T-helper 1 cell treated with Interleukin-12 subunit alpha and Interleukin-12 subunit beta and Interleukin-4 antibody, amounts not matched to agents 30 μg/mL and 1 μg/mL, for 36 hours (primary cell): Measurements from ENCODE around the gene METTL16.
"Not testable (repeated sequence)": the region's sequence is repeated elsewhere in the genome, so short reads cannot be mapped to it uniquely, and the experiment has no call there.

ENCODE experiments used
- H3K27ac Mint-ChIP-seq: one replicate; pipeline ENCODE4 v1.8.0; 2021; ENCODE audit warnings: mild to moderate bottlenecking, mixed read lengths
- H3K27me3 Mint-ChIP-seq: one replicate; pipeline ENCODE4 v1.8.0; 2021; ENCODE audit warnings: low read depth, mixed read lengths
- H3K36me3 Mint-ChIP-seq: one replicate; pipeline ENCODE4 v1.8.0; 2021; ENCODE audit warnings: low read depth, mixed read lengths
- H3K4me1 Mint-ChIP-seq: one replicate; pipeline ENCODE4 v1.8.0; 2021; ENCODE audit warnings: low read depth, mixed read lengths
- H3K4me3 Mint-ChIP-seq: one replicate; pipeline ENCODE4 v1.8.0; 2021; ENCODE audit warnings: mild to moderate bottlenecking, moderate library complexity, mixed read lengths
- H3K9me3 Mint-ChIP-seq: one replicate; pipeline ENCODE4 v1.8.0; 2021; ENCODE audit warnings: mixed read lengths

METTL16 gene

DNA sequence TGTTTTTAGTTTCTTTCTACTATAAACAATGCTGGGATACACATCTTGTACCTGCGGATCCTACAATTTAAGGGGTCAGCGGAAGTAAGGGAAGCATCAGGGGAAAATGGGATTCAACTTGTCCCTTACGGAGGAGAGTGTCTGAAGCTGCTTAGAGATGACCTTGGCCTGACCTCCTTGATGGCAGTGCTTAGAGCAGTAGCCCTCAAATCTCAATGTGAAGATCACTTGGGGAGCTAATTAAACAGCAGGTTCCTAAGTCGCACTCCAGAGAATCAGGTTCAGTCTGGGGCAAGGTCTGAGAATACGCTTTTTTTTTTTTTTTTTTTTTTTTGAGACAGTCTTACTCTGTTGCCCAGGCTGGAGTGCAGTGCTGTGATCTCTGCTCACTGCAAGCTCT lies 9.6 kb upstream of the METTL16 start:
- Mint-ChIP-seq H3K27me3 (no peaks in the 10 kb centered on the region), H3K4me3 (no peak overlapping the region), H3K9me3 (no peaks in the 10 kb centered on the region), H3K27ac (no peak overlapping the region), H3K36me3 (no peaks in the 10 kb centered on the region), H3K4me1 (no peaks in the 10 kb centered on the region)

DNA sequence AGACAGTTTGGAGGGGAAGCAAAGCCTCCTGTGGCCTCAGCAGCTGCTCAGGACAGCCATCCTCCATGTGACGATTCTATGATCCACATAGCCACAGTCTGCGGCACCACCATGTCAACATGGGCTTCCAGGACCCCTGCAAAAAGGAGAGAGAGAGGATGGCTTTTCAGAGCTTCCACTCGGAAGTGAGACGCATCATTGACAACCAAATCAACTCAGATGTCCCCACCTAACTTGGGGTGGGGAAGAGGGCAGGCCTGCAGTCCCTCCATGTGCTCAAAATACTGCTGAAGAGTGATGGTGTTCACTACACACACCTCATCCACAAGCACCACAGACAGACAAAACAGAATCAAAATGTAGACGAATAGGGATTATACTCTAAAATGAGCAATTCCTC lies 5.9 kb upstream of the METTL16 start:
- no peak overlapping the region for H3K4me3 Mint-ChIP-seq
- peaks cover 3% of the 10 kb centered on the region for H3K4me1 Mint-ChIP-seq
- H3K36me3 Mint-ChIP-seq, result no peaks in the 10 kb centered on the region
- H3K27me3 Mint-ChIP-seq, result no peaks in the 10 kb centered on the region
- no peak overlapping the region for H3K27ac Mint-ChIP-seq
- no peaks in the 10 kb centered on the region for H3K9me3 Mint-ChIP-seq

DNA sequence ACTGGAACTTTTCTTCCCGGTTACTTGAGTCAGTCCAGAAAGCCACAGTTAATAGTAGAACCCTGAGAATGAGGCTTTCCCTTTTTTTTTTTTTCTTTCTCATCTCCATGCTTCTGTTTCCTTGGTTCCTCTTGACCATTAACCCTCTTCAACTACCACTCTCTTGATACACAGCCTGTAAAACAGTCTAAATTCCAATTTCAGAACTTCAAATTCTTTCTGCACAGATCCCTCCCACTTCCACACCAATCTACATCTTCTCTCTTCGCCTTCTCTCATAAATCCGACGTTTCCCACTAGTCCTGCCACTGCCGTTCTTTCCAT lies 588 bp downstream of the METTL16 start:
- Mint-ChIP-seq H3K36me3 (peaks cover 5% of the 10 kb centered on the region), H3K9me3 (no peaks in the 10 kb centered on the region), H3K27me3 (no peaks in the 10 kb centered on the region), H3K4me1 (peaks cover 16% of the 10 kb centered on the region), H3K27ac (no peak overlapping the region), H3K4me3 (no peak overlapping the region)

DNA sequence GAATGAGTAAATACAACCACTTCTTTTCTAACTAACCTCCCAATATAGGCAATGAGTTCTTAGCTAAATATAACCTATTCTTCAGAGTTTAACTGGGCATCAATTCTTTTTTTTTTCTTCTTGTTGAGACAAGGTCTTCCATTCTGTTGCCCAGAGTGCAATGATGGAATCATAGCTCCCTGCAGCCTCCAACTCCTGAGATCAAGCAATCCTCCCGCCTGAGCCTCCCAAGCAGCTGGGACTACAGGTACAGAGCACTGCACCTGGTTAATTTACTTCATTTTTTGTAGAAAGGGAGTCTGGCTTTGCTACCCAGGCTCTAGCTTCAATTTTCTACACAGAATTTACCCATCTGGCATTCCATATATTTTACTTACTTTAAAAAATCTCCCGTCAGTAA lies 1.1 kb downstream of the METTL16 start:
- Mint-ChIP-seq H3K9me3 (no peaks in the 10 kb centered on the region), H3K27ac (peak overlapping the region; percentile 64), H3K27me3 (no peaks in the 10 kb centered on the region), H3K4me1 (peaks cover 18% of the 10 kb centered on the region), H3K4me3 (no peak overlapping the region), H3K36me3 (peaks cover 10% of the 10 kb centered on the region)

DNA sequence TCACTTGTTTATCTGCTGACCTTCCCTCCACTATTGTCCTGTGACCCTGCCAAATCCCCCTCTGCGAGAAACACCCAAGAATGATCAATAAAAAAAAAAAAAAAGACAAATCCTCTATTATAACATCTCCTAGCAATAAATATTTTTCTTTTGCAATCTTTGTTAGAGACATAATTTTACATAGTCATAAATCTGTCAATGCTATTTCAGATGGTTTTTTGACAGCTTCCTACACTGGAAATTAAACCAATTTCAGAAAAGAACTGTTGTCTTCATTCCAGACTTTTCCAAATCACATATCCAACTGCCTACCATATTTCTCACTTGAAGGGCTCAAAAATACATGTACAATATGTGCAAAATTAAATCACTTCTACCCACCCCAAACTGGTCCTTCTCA lies 3.7 kb downstream of the METTL16 start:
- Mint-ChIP-seq H3K4me1 (peaks cover 21% of the 10 kb centered on the region), H3K9me3 (no peaks in the 10 kb centered on the region), H3K36me3 (peaks cover 14% of the 10 kb centered on the region), H3K27me3 (no peaks in the 10 kb centered on the region), H3K27ac (no peak overlapping the region), H3K4me3 (no peak overlapping the region)

DNA sequence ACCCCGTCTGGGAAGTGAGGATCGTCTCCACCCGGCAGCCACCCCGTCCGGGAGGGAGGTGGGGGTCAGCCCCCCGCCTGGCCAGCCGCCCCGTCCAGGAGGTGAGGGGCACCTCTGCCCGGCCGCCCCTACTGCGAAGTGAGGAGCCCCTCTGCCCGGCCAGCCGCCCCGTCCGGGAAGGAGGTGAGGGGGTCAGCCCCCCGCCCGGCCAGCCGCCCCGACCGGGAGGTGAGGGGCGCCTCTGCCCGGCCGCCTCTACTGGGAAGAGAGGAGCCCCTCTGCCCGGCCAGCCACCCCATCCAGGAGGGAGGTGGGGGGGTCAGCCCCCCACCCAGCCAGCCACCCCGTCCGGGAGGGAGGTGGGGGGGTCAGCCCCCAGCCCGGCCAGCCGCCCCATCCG lies 4.7 kb downstream of the METTL16 start:
- H3K9me3 Mint-ChIP-seq, H3K27ac Mint-ChIP-seq, H3K4me3 Mint-ChIP-seq, H3K27me3 Mint-ChIP-seq: not testable (repeated sequence)
- H3K36me3 Mint-ChIP-seq, result peaks cover 18% of the 10 kb centered on the region
- H3K4me1 Mint-ChIP-seq, result peaks cover 21% of the 10 kb centered on the region

DNA sequence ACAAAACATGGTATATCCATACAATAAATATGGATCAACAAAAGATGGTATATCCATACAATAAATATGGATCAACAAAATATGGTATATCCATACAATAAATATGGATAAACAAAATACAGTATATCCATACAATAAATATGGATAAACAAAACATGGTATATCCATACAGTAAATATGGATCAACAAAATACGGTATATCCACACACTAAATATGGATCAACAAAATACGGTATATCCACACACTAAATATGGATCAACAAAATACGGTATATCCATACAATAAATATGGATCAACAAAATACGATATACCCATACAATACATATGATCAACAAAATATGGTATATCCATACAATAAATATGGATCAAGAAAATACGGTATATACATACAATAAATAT lies 8.1 kb downstream of the METTL16 start:
- Mint-ChIP-seq H3K27me3 (no peaks in the 10 kb centered on the region), H3K4me1 (peaks cover 12% of the 10 kb centered on the region), H3K36me3 (peaks cover 25% of the 10 kb centered on the region), H3K4me3 (no peak overlapping the region), H3K9me3 (no peaks in the 10 kb centered on the region), H3K27ac (no peak overlapping the region)

DNA sequence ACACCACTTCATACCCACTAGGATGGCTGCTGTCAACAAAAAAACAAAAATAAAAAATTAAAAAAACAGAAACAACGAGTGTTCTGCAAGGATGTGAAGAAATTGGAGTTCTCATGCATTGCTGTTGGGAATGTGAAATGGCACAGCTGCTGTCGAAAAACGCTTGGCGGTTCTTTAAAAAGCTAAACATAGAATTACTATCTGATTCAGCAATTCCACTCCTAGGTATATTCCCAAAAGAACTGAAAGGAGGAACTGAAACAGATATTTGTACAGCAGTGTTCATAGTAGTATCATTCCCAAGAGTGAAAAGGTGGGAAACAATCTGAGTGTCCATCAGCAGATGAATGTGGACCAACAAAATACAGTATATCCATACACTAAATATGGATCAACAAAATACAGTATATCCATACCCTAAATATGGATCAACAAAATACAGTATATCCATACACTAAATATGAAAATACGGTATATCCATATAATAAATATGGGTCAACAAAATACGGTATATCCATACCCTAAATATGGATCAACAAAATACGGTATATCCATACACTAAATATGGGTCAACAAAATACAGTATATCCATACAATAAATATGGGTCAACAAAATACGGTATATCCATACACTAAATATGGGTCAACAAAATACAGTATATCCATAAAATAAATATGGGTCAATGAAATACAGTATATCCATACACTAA lies 8.7 kb downstream of the METTL16 start:
- peak overlapping the region; percentile 45 for H3K27ac Mint-ChIP-seq
- no peak overlapping the region for H3K4me3 Mint-ChIP-seq

DNA sequence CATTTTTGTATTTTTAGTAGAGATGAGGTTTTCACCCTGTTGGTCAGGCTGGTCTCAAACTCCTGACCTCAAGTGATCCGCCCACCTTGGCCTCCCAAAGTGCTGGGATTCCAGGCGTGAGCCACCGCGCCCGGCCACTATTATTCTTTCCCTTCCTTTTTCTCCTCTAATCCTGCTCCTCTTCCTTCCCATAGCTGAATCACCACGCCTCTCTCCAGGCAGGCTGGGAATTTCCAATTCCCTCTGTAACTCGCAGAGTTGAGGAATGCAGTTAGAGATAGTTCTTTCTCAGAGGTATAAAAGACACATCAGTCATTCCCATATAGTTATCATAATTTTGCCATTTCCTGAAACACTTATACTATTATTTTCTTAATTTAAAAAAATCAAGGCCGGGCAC lies 11.2 kb downstream of the METTL16 start:
- H3K27me3 Mint-ChIP-seq, result no peaks in the 10 kb centered on the region
- H3K9me3 Mint-ChIP-seq, result no peaks in the 10 kb centered on the region
- peaks cover 15% of the 10 kb centered on the region for H3K36me3 Mint-ChIP-seq
- no peak overlapping the region for H3K4me3 Mint-ChIP-seq
- H3K4me1 Mint-ChIP-seq, result peaks cover 5% of the 10 kb centered on the region
- H3K27ac Mint-ChIP-seq, result no peak overlapping the region

More for the DNA sequence above, 8.7 kb downstream of the METTL16 start:
- peaks cover 21% of the 10 kb centered on the region for H3K36me3 Mint-ChIP-seq
- no peaks in the 10 kb centered on the region for H3K9me3 Mint-ChIP-seq
- peaks cover 8% of the 10 kb centered on the region for H3K4me1 Mint-ChIP-seq
- H3K27me3 Mint-ChIP-seq, result no peaks in the 10 kb centered on the region

DNA sequence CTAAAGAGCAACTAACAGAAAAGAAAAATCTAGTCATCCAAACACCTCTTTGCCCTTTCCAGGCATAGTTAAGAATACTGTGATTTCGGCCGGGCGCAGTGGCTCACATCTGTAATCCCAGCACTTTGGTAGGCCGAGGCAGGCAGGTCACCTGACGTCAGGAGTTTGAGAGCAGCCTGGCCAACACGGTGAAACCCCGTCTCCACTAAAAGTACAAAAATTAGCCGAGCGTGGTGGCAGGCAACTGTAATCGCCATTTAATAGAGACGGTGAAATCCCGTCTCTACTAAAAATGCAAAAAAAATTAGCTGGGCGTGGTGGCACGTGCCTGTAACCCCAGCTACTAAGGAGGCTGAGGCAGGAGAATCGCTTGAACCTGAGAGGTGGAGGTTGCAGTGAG lies 22.4 kb downstream of the METTL16 start:
- not testable (repeated sequence) for H3K4me3 Mint-ChIP-seq, H3K27ac Mint-ChIP-seq, H3K36me3 Mint-ChIP-seq, H3K9me3 Mint-ChIP-seq, H3K27me3 Mint-ChIP-seq
- H3K4me1 Mint-ChIP-seq, result peaks cover 11% of the 10 kb centered on the region

DNA sequence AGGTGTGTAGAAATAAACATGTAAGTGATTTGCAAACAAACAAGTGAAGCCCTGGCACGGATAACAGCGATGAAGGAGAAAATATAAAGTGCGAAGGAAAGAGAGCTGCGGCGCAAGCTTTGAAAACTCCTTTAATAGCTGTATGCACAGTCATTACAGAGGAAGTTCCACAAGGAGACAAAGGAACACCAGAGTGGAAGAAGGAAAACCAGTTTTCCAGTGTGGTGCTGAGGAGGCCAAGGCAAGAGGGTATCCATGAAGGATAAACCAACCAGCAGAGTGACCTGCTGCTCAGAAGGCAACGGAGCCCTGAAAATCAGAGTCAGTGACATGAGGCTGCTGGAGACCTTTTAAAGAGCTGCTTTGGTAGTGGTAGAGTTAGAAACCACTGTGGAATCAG lies 24.4 kb downstream of the METTL16 start:
- Mint-ChIP-seq H3K27me3 (no peaks in the 10 kb centered on the region), H3K27ac (no peak overlapping the region), H3K9me3 (no peaks in the 10 kb centered on the region), H3K36me3 (peaks cover 2% of the 10 kb centered on the region), H3K4me3 (no peak overlapping the region), H3K4me1 (peaks cover 17% of the 10 kb centered on the region)

DNA sequence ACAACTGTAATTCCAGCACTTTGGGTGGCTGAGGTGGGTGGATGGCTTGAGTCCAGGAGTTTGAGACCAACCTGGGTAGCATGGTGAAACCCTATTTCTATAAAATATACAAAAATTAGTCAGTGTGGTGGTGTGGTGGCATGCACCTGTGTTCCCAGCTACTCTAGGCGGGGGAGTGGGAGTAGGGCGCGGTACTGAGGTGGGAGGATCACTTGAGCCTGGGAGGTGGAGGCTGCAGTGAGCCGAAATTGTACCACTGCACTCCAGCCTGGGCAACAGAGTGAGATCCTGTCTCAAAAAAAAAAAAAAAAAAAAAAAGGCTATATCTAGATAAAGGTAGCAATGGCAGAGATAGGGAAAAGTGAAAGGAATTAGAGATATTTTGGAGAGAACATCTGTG lies 25.0 kb downstream of the METTL16 start:
- not testable (repeated sequence) for H3K27me3 Mint-ChIP-seq, H3K27ac Mint-ChIP-seq
- H3K4me1 Mint-ChIP-seq, result peaks cover 23% of the 10 kb centered on the region

DNA sequence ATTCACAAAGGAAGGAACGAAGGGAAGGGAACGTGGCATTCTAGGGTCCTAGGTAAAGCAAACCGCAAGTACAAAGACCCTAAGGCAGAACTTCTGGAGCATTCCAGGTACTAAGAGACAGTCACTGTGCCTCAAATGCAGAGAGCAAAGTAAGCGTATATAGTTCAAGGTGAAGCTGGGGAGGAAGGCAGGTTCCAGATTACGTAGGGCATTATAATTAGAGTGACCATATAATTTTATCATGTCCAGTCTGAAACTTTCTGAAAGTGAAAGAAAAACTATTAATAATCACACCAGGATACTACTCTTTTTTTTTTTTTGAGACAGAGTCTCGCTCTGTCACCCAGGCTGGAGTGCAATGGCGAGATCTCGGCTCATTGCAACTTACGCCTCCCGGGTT lies 25.7 kb downstream of the METTL16 start:
- H3K4me3 Mint-ChIP-seq, result no peak overlapping the region
- no peaks in the 10 kb centered on the region for H3K27me3 Mint-ChIP-seq
- peaks cover 2% of the 10 kb centered on the region for H3K36me3 Mint-ChIP-seq
- H3K4me1 Mint-ChIP-seq, result peaks cover 20% of the 10 kb centered on the region
- no peak overlapping the region for H3K27ac Mint-ChIP-seq
- no peaks in the 10 kb centered on the region for H3K9me3 Mint-ChIP-seq

More for the DNA sequence above, 25.0 kb downstream of the METTL16 start:
- not testable (repeated sequence) for H3K9me3 Mint-ChIP-seq, H3K4me3 Mint-ChIP-seq, H3K36me3 Mint-ChIP-seq

DNA sequence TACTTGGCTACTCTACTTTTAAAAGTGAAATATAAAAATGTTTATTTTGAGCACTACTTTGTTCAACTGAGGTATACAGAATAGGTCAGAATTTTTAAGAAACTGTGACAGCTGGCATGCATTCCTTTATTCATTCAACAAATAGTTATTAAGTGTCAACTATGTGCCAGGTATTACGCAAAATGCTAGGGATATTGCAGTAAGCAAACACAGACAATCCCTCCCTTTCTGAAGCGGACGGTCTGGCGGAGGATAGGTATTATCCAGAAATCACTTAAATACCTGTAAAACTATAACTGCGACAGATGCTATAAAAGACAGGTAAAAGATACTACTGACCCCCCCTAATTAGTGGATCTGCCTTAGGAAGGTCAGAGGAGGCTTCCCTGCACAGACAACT lies 26.1 kb downstream of the METTL16 start:
- H3K27ac Mint-ChIP-seq, result no peak overlapping the region

DNA sequence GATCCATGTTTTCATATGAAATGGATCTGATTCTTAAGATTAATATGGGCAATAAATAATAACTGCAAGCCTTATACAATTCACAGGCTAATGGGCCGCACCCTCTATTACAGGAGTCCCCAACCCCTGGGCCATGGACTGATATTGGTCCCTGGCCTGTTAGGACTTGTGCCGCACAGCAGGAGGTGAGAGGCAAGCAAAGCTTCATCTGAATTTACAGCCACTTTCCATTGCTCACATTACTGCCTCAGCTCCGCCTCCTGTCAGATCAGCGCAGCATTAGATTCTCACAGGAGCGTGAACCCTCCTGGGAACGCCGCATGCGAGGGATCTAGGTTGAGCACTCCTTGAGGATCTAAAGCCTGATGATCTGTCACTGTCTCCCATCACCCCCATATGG lies 26.8 kb downstream of the METTL16 start:
- H3K36me3 Mint-ChIP-seq, result no peaks in the 10 kb centered on the region
- no peaks in the 10 kb centered on the region for H3K27me3 Mint-ChIP-seq
- H3K4me1 Mint-ChIP-seq, result peaks cover 16% of the 10 kb centered on the region
- H3K9me3 Mint-ChIP-seq, result no peaks in the 10 kb centered on the region
- no peak overlapping the region for H3K4me3 Mint-ChIP-seq
- H3K27ac Mint-ChIP-seq, result no peak overlapping the region

More for the DNA sequence above, 26.1 kb downstream of the METTL16 start:
- no peaks in the 10 kb centered on the region for H3K36me3 Mint-ChIP-seq
- peaks cover 18% of the 10 kb centered on the region for H3K4me1 Mint-ChIP-seq
- no peaks in the 10 kb centered on the region for H3K9me3 Mint-ChIP-seq
- H3K4me3 Mint-ChIP-seq, result no peak overlapping the region
- H3K27me3 Mint-ChIP-seq, result no peaks in the 10 kb centered on the region

DNA sequence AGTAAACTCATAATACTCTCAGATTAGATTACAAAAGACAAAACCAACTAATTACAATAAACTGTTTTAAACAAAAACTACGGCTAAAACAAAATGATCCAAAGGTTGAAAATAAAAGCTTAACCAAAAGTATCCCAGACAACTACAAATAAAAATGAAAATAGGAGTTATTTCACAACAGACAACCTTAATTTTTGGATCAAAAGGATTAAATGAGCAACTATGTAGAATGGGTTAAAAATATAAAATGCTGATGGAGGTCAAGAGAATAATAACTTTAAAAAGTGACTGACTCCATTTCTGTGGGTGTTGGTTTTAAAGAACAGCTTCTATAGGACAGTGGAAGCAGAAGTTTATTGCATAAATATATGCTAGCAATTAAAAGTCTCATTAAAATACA lies 28.6 kb downstream of the METTL16 start:
- Mint-ChIP-seq H3K4me3 (no peak overlapping the region), H3K36me3 (peaks cover under 1% of the 10 kb centered on the region), H3K27ac (no peak overlapping the region), H3K9me3 (no peaks in the 10 kb centered on the region), H3K4me1 (peaks cover 16% of the 10 kb centered on the region), H3K27me3 (no peaks in the 10 kb centered on the region)
